HepG2 (cell line): ENCODE measurements around the gene DDX31. TPM values are rescaled to one million over a fixed set of nuclear protein-coding genes. Genes with fewer than 3 reads are reported as not detected.

Source experiments
- ATAC-seq: fragments of 200-7000 bp; cut with Tn5 transposase; 3 replicates; pipeline ENCODE4 v1.9.1; 2020; ENCODE audit warnings: mild to moderate bottlenecking, moderate library complexity
- BruUV-seq: library from RNA; stranded (reverse); fragments of 400-500 nt; replicated peaks from 2 replicates; lab custom pipeline; 2021; lab: Mats Ljungman, UMichigan
- CTCF ChIA-PET: fragments of 300-600 bp; formaldehyde crosslinking; extraction: SDS; loops from one replicate; lab custom pipeline; 2021; ENCODE audit warnings: low total read pairs, inconsistent platforms, low intra/inter-chr PET ratio; lab: Yijun Ruan, JAX
- POLR2A ChIA-PET: fragments of 350-600 bp; sonication (Branson Sonifier 250); formaldehyde crosslinking; loops from one replicate; lab custom pipeline; 2020; ENCODE audit warnings: antibody characterized with exemption, inconsistent platforms; lab: Yijun Ruan, JAX
- DNase-seq: peaks from one replicate; pipeline ENCODE4 v3.0.0-alpha.2; 2015; ENCODE audit warnings: low spot score
- FAIRE-seq: peaks from 3 replicates; lab custom pipeline; 2011; peaks lifted over from hg19 to GRCh38; lab: Jason Lieb, UNC
- H2AFZ ChIP-seq: one replicate; pipeline ENCODE4 v1.6.1; 2011; ENCODE audit warnings: low read length, inconsistent platforms
- H3K27ac ChIP-seq: fragments of 300-600 bp; 3 replicates; pipeline ENCODE4 v1.8.0; 2011; ENCODE audit warnings: mixed run types, mild to moderate bottlenecking, mixed read lengths, low read length, inconsistent platforms; ENCODE audit not compliant: insufficient read depth; ENCODE audit errors: extremely low read length
- H3K27me3 ChIP-seq, 2 experiments: fragments of 200-600 bp in 1 of 2; 2 replicates in 1 of 2; 3 replicates in 1 of 2; pipeline versions ENCODE4 v1.6.0 to v1.8.0; 2011; ENCODE audit warnings: low read length in 2 of 2, mild to moderate bottlenecking in 2 of 2, moderate library complexity in 2 of 2, inconsistent platforms in 1 of 2; ENCODE audit not compliant: insufficient read depth in 2 of 2, control insufficient read depth in 1 of 2
- H3K36me3 ChIP-seq, 2 experiments: fragments of 200-600 bp in 1 of 2; replicated peaks in 1 of 2; 2 replicates in 1 of 2; 3 replicates in 1 of 2; pipeline versions ENCODE4 v1.5.1 to v1.8.0; 2011; ENCODE audit warnings: low read length in 2 of 2, inconsistent platforms in 1 of 2; ENCODE audit not compliant: insufficient read depth in 2 of 2, control insufficient read depth in 1 of 2
- H3K4me1 ChIP-seq: 2 replicates; pipeline ENCODE4 v1.5.1; 2012; ENCODE audit warnings: low read length, inconsistent platforms; ENCODE audit not compliant: insufficient read depth
- H3K4me2 ChIP-seq: 2 replicates; pipeline ENCODE4 v1.6.0; 2011; ENCODE audit warnings: low read depth, low read length, inconsistent platforms
- H3K4me3 ChIP-seq, 3 experiments: fragments of 200-600 bp in 1 of 3; sonication (generic), shearing (Covaris generic) in 1 of 3; replicated peaks in 1 of 3; 2 replicates each; pipeline ENCODE4 v1.5.1; 2011 to 2016; ENCODE audit warnings: low read length in 3 of 3, inconsistent platforms in 2 of 3, low read depth in 2 of 3, mild to moderate bottlenecking in 2 of 3, control low read depth in 1 of 3, mixed read lengths in 1 of 3; ENCODE audit not compliant: insufficient read depth in 1 of 3
- H3K79me2 ChIP-seq: one replicate; pipeline ENCODE4 v1.6.1; 2011; ENCODE audit warnings: low read length, inconsistent platforms; ENCODE audit not compliant: insufficient read depth
- H3K9ac ChIP-seq: 2 replicates; pipeline ENCODE4 v1.6.0; 2011; ENCODE audit warnings: mild to moderate bottlenecking, low read depth, low read length, inconsistent platforms; ENCODE audit not compliant: insufficient read depth
- H3K9me3 ChIP-seq: 2 replicates; pipeline ENCODE4 v1.5.1; 2012; ENCODE audit warnings: mild to moderate bottlenecking, low read length
- H4K20me1 ChIP-seq: 2 replicates; pipeline ENCODE4 v1.6.0; 2011; ENCODE audit warnings: inconsistent platforms, mild to moderate bottlenecking, low read length, moderate library complexity; ENCODE audit not compliant: insufficient read depth
- NCOR1 ChIP-seq: fragments of 200-600 bp; sonication (generic); IDR thresholded peaks from 2 replicates; pipeline ENCODE4 v1.7.0; 2017; ENCODE audit warnings: antibody characterized with exemption, low read length, borderline replicate concordance
- SIN3A ChIP-seq: IDR thresholded peaks from 2 replicates; pipeline ENCODE4 v1.6.1; 2011; ENCODE audit warnings: low read depth, mild to moderate bottlenecking, control low read depth, low read length, borderline replicate concordance
- SOX5 ChIP-seq: IDR thresholded peaks from 2 replicates; pipeline ENCODE4 v1.6.1; 2016; ENCODE audit warnings: borderline replicate concordance
- TERF1 ChIP-seq: sonication (generic); formaldehyde crosslinking; IDR thresholded peaks from 2 replicates; pipeline ENCODE4 v1.8.0; 2022; ENCODE audit warnings: mild to moderate bottlenecking, missing genetic modification reagents, moderate library complexity
- ZNF142 ChIP-seq: sonication (generic); formaldehyde crosslinking; IDR thresholded peaks from 2 replicates; pipeline ENCODE4 v1.4.0; 2020; ENCODE audit warnings: missing genetic modification reagents
- ZNF484 ChIP-seq: sonication (generic); formaldehyde crosslinking; IDR thresholded peaks from 2 replicates; pipeline ENCODE4 v1.5.1; 2020; ENCODE audit warnings: mild to moderate bottlenecking, low read depth, missing genetic modification reagents, borderline replicate concordance
- ZNF646 ChIP-seq: sonication (generic); formaldehyde crosslinking; IDR thresholded peaks from 2 replicates; pipeline ENCODE4 v1.9.0; 2021; ENCODE audit warnings: mild to moderate bottlenecking, missing genetic modification reagents
- WGBS: methylation state at CpG from one replicate; pipeline ENCODE4 v1.1.6; 2017; ENCODE audit warnings: low lambda C conversion rate; 5-methylcytosine and 5-hydroxymethylcytosine counted together
- in situ Hi-C: cut with HindIII; loops from 2 replicates; pipeline ENCODE4 v1.10.0; 2017; ENCODE audit warnings: low pct_unique_long_range_greater_than_20kb; ENCODE audit not compliant: extremely low pct_ligation_motif_present
- intact Hi-C: fragments of 100-400 bp; cut with micrococcal nuclease; formaldehyde crosslinking; loops from one replicate; pipeline ENCODE4 v1.10.0; 2022; ENCODE audit not compliant: unreplicated experiment
- polyA plus RNA-seq, 8 experiments: library from polyadenylated mRNA; depleted of rRNA in 3 of 8; stranded (reverse) in 7 of 8; unstranded in 1 of 8; fragments of >200 nt; fragmentation: Illumina TruSeq in 4 of 8; extraction: Trizol in 4 of 8; gene quantifications; 2 replicates each; pipeline versions ENCODE4 v1.2.1 to v1.2.3, GENCODE V29; 2011 to 2016; ENCODE audit warnings: low read depth in 4 of 8, missing spikeins in 1 of 8, mixed read lengths in 1 of 8; ENCODE audit not compliant: insufficient read depth in 1 of 8
- total RNA-seq, 5 experiments: library from RNA; depleted of rRNA; stranded (reverse); fragments of >200 nt; fragmentation: Illumina TruSeq; extraction: Trizol; gene quantifications; 2 replicates each; pipeline ENCODE4 v1.2.3, GENCODE V29; 2016; ENCODE audit warnings: low read depth in 1 of 5

DDX31 gene
- total and polyA plus RNA-seq, 2 of the 13 experiments (the other 11 are each of a cell fraction or from before 2014, with no cell fraction given) = 11.4 to 16.3 TPM

GRCh38 chr9:132610661-132611060, 59.1 kb downstream of the DDX31 start (continued):
- TF ChIP-seq ZNF646 (no peak), NCOR1 (no peak), SOX5 (CRISPR knock-in tag) (no peak), TERF1 (CRISPR knock-in tag) (no peak)

- no peaks in the 10 kb centered on the region for H3K27me3 ChIP-seq
- DNase-seq = no peak
- no peaks in the 10 kb centered on the region for H3K79me2 ChIP-seq
- no peak for FAIRE-seq
- H3K4me3 ChIP-seq = no peak overlapping the region
- ChIA-PET CTCF (no interaction called here), POLR2A (no interaction called here)
- no peaks in the 10 kb centered on the region for H4K20me1 ChIP-seq
- BruUV-seq = no TSS peak
- H2AFZ ChIP-seq = no peak overlapping the region
- H3K9ac ChIP-seq = no peak overlapping the region
- no peak overlapping the region for H3K4me2 ChIP-seq
- no peak for ATAC-seq
- no peaks in the 10 kb centered on the region for H3K9me3 ChIP-seq
- 98% methylated on average over 6 of the region's 7 CpGs for WGBS
- no peaks in the 10 kb centered on the region for H3K4me1 ChIP-seq
- intact Hi-C loops (no loop called here), in situ Hi-C loops (no loop called here)
- peaks cover 23 to 73% of the 10 kb centered on the region in 2 experiments; a peak in 4 of 5 replicates for H3K36me3 ChIP-seq
- H3K27ac ChIP-seq = no peak overlapping the region
- TF ChIP-seq ZNF484 (CRISPR knock-in tag) (no peak), SIN3A (no peak), ZNF142 (CRISPR knock-in tag) (no peak)
Observed at GRCh38 chr9:132609829-132610228, 60.0 kb downstream of the DDX31 start.
